GM19372 (cell line): ENCODE measurements around the gene FAM81A.

ENCODE experiments used
- ATAC-seq: cut with Tn5 transposase; IDR thresholded peaks from one replicate; pipeline ENCODE4 v1.9.1; 2021; ENCODE audit warnings: mild to moderate bottlenecking, low read depth, moderate library complexity; ENCODE audit not compliant: unreplicated experiment

FAM81A gene

DNA sequence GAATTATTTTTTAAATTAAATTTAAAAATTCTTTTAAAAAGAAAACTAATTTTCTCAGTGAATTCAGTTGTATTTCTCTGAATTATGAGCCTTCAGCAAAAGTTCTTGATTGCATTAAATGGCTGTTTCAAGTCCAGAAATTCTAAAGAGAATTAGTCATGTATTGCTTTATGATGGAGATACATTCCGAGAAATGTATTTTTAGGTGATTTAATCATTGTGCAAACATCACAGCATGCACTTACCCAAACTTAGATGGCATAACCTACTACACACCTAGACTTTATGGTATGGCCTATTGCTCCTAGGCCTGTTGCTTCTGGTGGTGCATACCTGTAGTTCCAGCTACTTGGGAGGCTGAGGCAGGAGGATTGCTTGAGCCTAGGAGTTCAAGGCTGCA is 129.3 kb downstream of the FAM81A start:
- ATAC-seq = no peak

DNA sequence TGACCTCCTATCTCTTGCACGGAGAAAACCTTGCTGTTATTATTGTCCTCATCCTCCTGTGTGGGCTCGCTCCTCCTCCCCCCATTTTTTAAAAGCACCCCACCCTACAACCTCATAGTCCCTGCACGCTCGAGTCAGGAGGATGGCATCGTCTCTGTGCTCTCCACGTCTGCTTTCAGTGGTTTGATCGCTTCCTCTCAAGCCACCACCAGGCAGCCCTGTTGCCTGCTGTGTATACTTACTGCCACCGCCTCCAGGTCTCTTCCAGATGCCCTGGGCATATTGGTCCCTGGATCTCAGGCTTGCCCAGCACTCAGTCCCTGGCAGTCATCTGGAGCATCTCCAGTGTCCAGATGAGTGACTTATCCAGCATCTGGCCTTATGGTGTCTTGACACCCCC is 131.5 kb downstream of the FAM81A start:
- ATAC-seq = no peak

DNA sequence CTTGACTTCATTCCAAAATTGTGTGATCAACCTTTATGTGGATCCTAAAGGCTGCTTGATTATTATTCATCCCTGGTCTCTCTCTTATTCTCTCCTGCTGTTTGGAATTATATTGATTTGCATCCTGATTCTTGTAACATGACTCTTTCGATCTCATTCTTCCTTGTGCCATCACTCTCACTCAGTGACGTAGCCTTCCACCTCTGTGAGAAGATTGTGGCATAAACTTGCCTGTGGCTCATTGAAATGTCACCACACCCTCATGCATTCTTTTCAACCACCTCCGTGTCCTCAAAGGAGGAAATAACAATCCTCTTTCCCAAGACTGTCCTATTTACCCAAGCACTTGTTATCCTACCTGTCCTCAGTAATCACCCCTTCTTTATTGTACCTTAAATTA is 132.3 kb downstream of the FAM81A start:
- no peak for ATAC-seq

DNA sequence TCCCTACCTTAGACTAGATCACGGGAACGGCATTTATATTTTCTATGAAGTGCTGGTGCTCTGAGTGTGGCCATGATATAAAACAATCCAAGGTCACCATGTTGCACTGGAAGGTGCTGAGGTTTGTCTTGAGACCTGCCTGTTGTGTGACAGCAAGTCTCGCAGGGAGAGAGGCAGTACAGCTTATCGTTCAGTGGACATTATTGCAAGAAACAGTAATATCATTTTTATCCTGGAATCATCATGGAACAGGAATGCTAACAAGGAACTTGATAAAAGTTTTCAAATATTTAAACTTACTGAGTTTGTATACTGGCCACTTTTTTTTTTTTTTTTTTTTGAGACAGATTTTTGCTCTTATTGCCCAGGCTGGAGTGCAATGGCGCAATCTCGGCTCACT is 133.6 kb downstream of the FAM81A start:
- no peak for ATAC-seq
